OCI-LY7 (cell line): ENCODE measurements around the gene DICER1. TPM values are rescaled to one million over a fixed set of nuclear protein-coding genes. Genes with fewer than 3 reads are reported as not detected.

Experiments used
- BruUV-seq: library from RNA; stranded (reverse); fragments of 400-500 nt; replicated peaks from 2 replicates; lab custom pipeline; 2021; lab: Mats Ljungman, UMichigan
- CTCF ChIA-PET: fragments of 300-600 bp; sonication (Branson Sonifier 250); formaldehyde crosslinking; loops from one replicate; lab custom pipeline; 2022; ENCODE audit warnings: antibody characterized with exemption; ENCODE audit not compliant: unreplicated experiment; lab: Charles Lee
- POLR2A ChIA-PET: fragments of 300-600 bp; sonication (Branson Sonifier 250); formaldehyde crosslinking; loops from one replicate; lab custom pipeline; 2022; ENCODE audit warnings: antibody characterized with exemption; lab: Charles Lee
- DNase-seq: peaks from one replicate; pipeline ENCODE4 v3.0.0-alpha.2; 2015; ENCODE audit warnings: low spot score
- H2AFZ ChIP-seq: fragments of 200-600 bp; sonication (generic), shearing (Covaris generic); 2 replicates; pipeline ENCODE4 v1.6.1; 2014; ENCODE audit warnings: mild to moderate bottlenecking, antibody characterized with exemption, low read length, moderate library complexity
- H3K27ac ChIP-seq: fragments of 200-600 bp; sonication (generic); 2 replicates; pipeline ENCODE4 v1.5.1; 2014; ENCODE audit warnings: mixed run types, low read depth, mild to moderate bottlenecking, moderate library complexity, low read length, inconsistent platforms; ENCODE audit not compliant: poor library complexity, severe bottlenecking
- H3K36me3 ChIP-seq: fragments of 200-600 bp; sonication (generic); 2 replicates; pipeline ENCODE4 v1.6.1; 2014; ENCODE audit warnings: mild to moderate bottlenecking, antibody characterized with exemption, low read length, moderate library complexity, mixed read lengths; ENCODE audit not compliant: insufficient read depth
- H3K4me1 ChIP-seq: fragments of 200-600 bp; sonication (generic); 2 replicates; pipeline ENCODE4 v1.5.1; 2014; ENCODE audit warnings: mild to moderate bottlenecking, low read length; ENCODE audit not compliant: insufficient read depth, poor library complexity, severe bottlenecking
- H3K4me2 ChIP-seq: fragments of 200-600 bp; sonication (generic); 2 replicates; pipeline ENCODE4 v1.6.1; 2014; ENCODE audit warnings: mild to moderate bottlenecking, low read length
- H3K4me3 ChIP-seq: fragments of 200-600 bp; sonication (generic); 2 replicates; pipeline ENCODE4 v1.5.1; 2014; ENCODE audit warnings: mild to moderate bottlenecking, low read depth, low read length; ENCODE audit not compliant: poor library complexity, severe bottlenecking
- H3K79me2 ChIP-seq: fragments of 200-600 bp; sonication (generic); 2 replicates; pipeline ENCODE4 v1.6.1; 2016; ENCODE audit warnings: low read depth, mild to moderate bottlenecking, low read length, moderate library complexity, mixed read lengths; ENCODE audit not compliant: insufficient read depth
- H3K9me2 ChIP-seq: fragments of 200-600 bp; sonication (generic); 2 replicates; pipeline ENCODE4 v1.6.1; 2016; ENCODE audit warnings: mild to moderate bottlenecking, low read length, mixed read lengths; ENCODE audit not compliant: insufficient read depth
- H3K9me3 ChIP-seq: fragments of 200-600 bp; sonication (generic); 2 replicates; pipeline ENCODE4 v1.6.1; 2014; ENCODE audit warnings: mild to moderate bottlenecking, mixed run types, low read length, mixed read lengths
- H4K20me1 ChIP-seq: fragments of 200-600 bp; sonication (generic); 2 replicates; pipeline ENCODE4 v1.6.1; 2014; ENCODE audit warnings: mild to moderate bottlenecking, antibody characterized with exemption, low read length, moderate library complexity, mixed read lengths; ENCODE audit not compliant: insufficient read depth
- EZH2phosphoT487 ChIP-seq: fragments of 200-600 bp; sonication (generic); IDR thresholded peaks from 2 replicates; pipeline ENCODE4 v1.6.1; 2018; ENCODE audit warnings: low read depth, borderline replicate concordance, mild to moderate bottlenecking, mixed run types, antibody characterized with exemption, low read length, moderate library complexity, mixed read lengths
- intact Hi-C: fragments of 100-400 bp; cut with micrococcal nuclease; formaldehyde crosslinking; loops from one replicate; pipeline ENCODE4 v1.10.0; 2022; ENCODE audit not compliant: unreplicated experiment
- total RNA-seq, 2 experiments: library from RNA; depleted of rRNA in 1 of 2; stranded (reverse); fragments of >200 nt in 1 of 2; shearing (Covaris generic) in 1 of 2; gene quantifications; 2 replicates each; pipeline ENCODE4 v1.2.3, GENCODE V29; 2014 to 2022
- TF ChIP-seq, protein P1 (sequence below): fragments of 200-600 bp; sonication (generic); conservative IDR thresholded peaks from 2 replicates; pipeline ENCODE4 v1.5.1; 2014; ENCODE audit warnings: mild to moderate bottlenecking, antibody characterized with exemption, low read length, moderate library complexity, mixed read lengths

DICER1 gene
- total RNA-seq, 2 experiments from 2014 or later = 60.3 to 62.2 TPM

GRCh38 chr14:95040708-95041476, 116.4 kb downstream of the DICER1 start:
- no peaks in the 10 kb centered on the region for H3K4me1 ChIP-seq
- ChIA-PET CTCF (no interaction called here), POLR2A (interaction anchor here (0.7 kb wide), 1 partner anchor 15 kb away, joined by 3 read pairs; no protein-coding TSS in a partner anchor)
- H3K4me3 ChIP-seq = no peak overlapping the region
- H3K4me2 ChIP-seq = no peak overlapping the region
- no peaks in the 10 kb centered on the region for H4K20me1 ChIP-seq
- H3K9me3 ChIP-seq = no peaks in the 10 kb centered on the region
- TF ChIP-seq EZH2phosphoT487 = no peak
- no TSS peak for BruUV-seq
- H3K9me2 ChIP-seq = no peaks in the 10 kb centered on the region
- H3K27ac ChIP-seq = no peak overlapping the region
- no peaks in the 10 kb centered on the region for H3K79me2 ChIP-seq
- intact Hi-C loops = no loop called here
- no peaks in the 10 kb centered on the region for H3K36me3 ChIP-seq
- H2AFZ ChIP-seq = no peak overlapping the region
- DNase-seq = no peak

GRCh38 chr14:95039993-95040348, 117.4 kb downstream of the DICER1 start:
- ChIA-PET POLR2A (no interaction called here), CTCF (no interaction called here)
- intact Hi-C loops = no loop called here
- Histone ChIP-seq H3K27ac (no peak overlapping the region), H3K9me2 (no peaks in the 10 kb centered on the region), H3K4me1 (peaks cover 7% of the 10 kb centered on the region), H2AFZ (no peak overlapping the region), H3K9me3 (no peaks in the 10 kb centered on the region), H3K4me2 (no peak overlapping the region), H3K36me3 (no peaks in the 10 kb centered on the region), H4K20me1 (no peaks in the 10 kb centered on the region), H3K79me2 (no peaks in the 10 kb centered on the region), H3K4me3 (no peak overlapping the region)
- DNase-seq = no peak
- TF ChIP-seq, protein P1, sequence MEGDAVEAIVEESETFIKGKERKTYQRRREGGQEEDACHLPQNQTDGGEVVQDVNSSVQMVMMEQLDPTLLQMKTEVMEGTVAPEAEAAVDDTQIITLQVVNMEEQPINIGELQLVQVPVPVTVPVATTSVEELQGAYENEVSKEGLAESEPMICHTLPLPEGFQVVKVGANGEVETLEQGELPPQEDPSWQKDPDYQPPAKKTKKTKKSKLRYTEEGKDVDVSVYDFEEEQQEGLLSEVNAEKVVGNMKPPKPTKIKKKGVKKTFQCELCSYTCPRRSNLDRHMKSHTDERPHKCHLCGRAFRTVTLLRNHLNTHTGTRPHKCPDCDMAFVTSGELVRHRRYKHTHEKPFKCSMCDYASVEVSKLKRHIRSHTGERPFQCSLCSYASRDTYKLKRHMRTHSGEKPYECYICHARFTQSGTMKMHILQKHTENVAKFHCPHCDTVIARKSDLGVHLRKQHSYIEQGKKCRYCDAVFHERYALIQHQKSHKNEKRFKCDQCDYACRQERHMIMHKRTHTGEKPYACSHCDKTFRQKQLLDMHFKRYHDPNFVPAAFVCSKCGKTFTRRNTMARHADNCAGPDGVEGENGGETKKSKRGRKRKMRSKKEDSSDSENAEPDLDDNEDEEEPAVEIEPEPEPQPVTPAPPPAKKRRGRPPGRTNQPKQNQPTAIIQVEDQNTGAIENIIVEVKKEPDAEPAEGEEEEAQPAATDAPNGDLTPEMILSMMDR = no peak
- TF ChIP-seq EZH2phosphoT487 = no peak
- no TSS peak for BruUV-seq

- Histone ChIP-seq H3K4me2 (no peak overlapping the region), H3K79me2 (no peaks in the 10 kb centered on the region), H3K4me1 (peaks cover 12% of the 10 kb centered on the region), H3K27ac (no peak overlapping the region), H3K9me3 (no peaks in the 10 kb centered on the region), H3K4me3 (no peak overlapping the region), H4K20me1 (no peaks in the 10 kb centered on the region), H3K36me3 (no peaks in the 10 kb centered on the region), H3K9me2 (no peaks in the 10 kb centered on the region), H2AFZ (no peak overlapping the region)
- CTCF ChIA-PET = no interaction called here
- POLR2A ChIA-PET = no interaction called here
- no peak for TF ChIP-seq EZH2phosphoT487
- TF ChIP-seq, protein P1 = no peak
- intact Hi-C loops = no loop called here
- BruUV-seq = no TSS peak
- DNase-seq = no peak
Observed at GRCh38 chr14:95039259-95039992, 117.9 kb downstream of the DICER1 start.
